HepG2 (cell line): ENCODE data around the gene CLEC7A.

Source experiments
- NFATC3 ChIP-seq: sonication (generic); formaldehyde crosslinking; IDR thresholded peaks from 2 replicates; pipeline ENCODE4 v1.5.1; 2020; ENCODE audit warnings: mild to moderate bottlenecking, missing genetic modification reagents
- NFYB ChIP-seq: sonication (generic); formaldehyde crosslinking; IDR thresholded peaks from 2 replicates; pipeline ENCODE4 v1.4.0; 2020; ENCODE audit warnings: missing genetic modification reagents
- PTBP1 ChIP-seq: fragments of 200-400 bp; formaldehyde crosslinking; IDR thresholded peaks from 2 replicates; pipeline ENCODE4 v1.6.1; 2018; ENCODE audit warnings: low read length, low read depth; ENCODE audit not compliant: poor library complexity, severe bottlenecking
- RFX1 ChIP-seq: fragments of 450-650 bp; IDR thresholded peaks from 2 replicates; pipeline ENCODE4 v1.6.1; 2017
- SP5 ChIP-seq: IDR thresholded peaks from 2 replicates; pipeline ENCODE4 v1.6.1; 2016; ENCODE audit warnings: low read depth, borderline replicate concordance
- TAF15 ChIP-seq: fragments of 200-400 bp; formaldehyde crosslinking; IDR thresholded peaks from one replicate; pipeline ENCODE4 v1.6.1; 2018; ENCODE audit warnings: mild to moderate bottlenecking, low read depth, low read length; ENCODE audit not compliant: poor library complexity, severe bottlenecking
- ZFP36 ChIP-seq: fragments of 150-350 bp; IDR thresholded peaks from 2 replicates; pipeline ENCODE4 v1.6.1; 2018; ENCODE audit warnings: borderline replicate concordance, low read length, low read depth; ENCODE audit not compliant: partially characterized antibody
- ZNF251 ChIP-seq: sonication (generic); formaldehyde crosslinking; IDR thresholded peaks from 2 replicates; pipeline ENCODE4 v1.9.0; 2021; ENCODE audit warnings: mild to moderate bottlenecking, missing genetic modification reagents
- ZNF383 ChIP-seq: sonication (generic); formaldehyde crosslinking; IDR thresholded peaks from 2 replicates; pipeline ENCODE4 v1.4.0; 2020; ENCODE audit warnings: missing genetic modification reagents, mild to moderate bottlenecking, borderline replicate concordance
- ZNF468 ChIP-seq: sonication (generic); formaldehyde crosslinking; IDR thresholded peaks from 2 replicates; pipeline ENCODE4 v1.8.0; 2022; ENCODE audit warnings: mild to moderate bottlenecking, moderate library complexity, missing genetic modification reagents
- ZSCAN30 ChIP-seq: sonication (generic); formaldehyde crosslinking; IDR thresholded peaks from 2 replicates; pipeline ENCODE4 v1.5.0; 2020; ENCODE audit warnings: mild to moderate bottlenecking, missing genetic modification reagents
- TF ChIP-seq, protein P1 (sequence below): sonication (generic); formaldehyde crosslinking; IDR thresholded peaks from 2 replicates; pipeline ENCODE4 v1.5.0; 2020; ENCODE audit warnings: mild to moderate bottlenecking, missing genetic modification reagents, moderate library complexity
- TF ChIP-seq, protein P2 (sequence below): sonication (generic); formaldehyde crosslinking; IDR thresholded peaks from one replicate; pipeline ENCODE4 v1.5.1; 2020; ENCODE audit warnings: mild to moderate bottlenecking, missing genetic modification reagents; ENCODE audit errors: not compliant biosample characterization
- TF ChIP-seq, protein P3 (sequence below): sonication (generic); formaldehyde crosslinking; IDR thresholded peaks from 2 replicates; pipeline ENCODE4 v1.9.0; 2021; ENCODE audit warnings: missing genetic modification reagents, borderline replicate concordance

DNA sequence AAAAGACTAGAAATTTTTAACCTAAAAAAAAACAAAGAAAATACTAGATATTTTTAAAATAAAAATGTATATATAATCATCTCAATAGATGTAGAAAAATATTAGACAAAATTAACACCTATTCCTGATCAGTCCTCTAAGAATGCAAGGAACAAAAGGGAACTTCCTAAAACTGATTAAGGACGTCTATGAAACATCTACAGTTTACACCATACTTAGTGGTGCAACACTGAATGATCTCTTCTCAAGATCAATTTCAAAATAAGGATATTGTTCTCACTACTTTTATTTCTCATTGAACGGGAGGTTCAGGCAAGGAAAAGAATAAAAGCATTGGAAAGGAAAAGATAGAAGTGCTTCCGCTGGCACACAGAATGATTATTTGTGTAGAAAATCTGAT lies 26.0 kb upstream of the CLEC7A start:
- TF ChIP-seq ZNF251 (CRISPR knock-in tag) (no peak), ZSCAN30 (CRISPR knock-in tag) (no peak), NFYB (CRISPR knock-in tag) (no peak), ZNF383 (CRISPR knock-in tag) (no peak), RFX1 (no peak), ZNF468 (CRISPR knock-in tag) (no peak), TAF15 (no peak), PTBP1 (no peak), NFATC3 (CRISPR knock-in tag) (no peak), ZFP36 (no peak), SP5 (CRISPR knock-in tag) (no peak)
- TF ChIP-seq, protein P1, sequence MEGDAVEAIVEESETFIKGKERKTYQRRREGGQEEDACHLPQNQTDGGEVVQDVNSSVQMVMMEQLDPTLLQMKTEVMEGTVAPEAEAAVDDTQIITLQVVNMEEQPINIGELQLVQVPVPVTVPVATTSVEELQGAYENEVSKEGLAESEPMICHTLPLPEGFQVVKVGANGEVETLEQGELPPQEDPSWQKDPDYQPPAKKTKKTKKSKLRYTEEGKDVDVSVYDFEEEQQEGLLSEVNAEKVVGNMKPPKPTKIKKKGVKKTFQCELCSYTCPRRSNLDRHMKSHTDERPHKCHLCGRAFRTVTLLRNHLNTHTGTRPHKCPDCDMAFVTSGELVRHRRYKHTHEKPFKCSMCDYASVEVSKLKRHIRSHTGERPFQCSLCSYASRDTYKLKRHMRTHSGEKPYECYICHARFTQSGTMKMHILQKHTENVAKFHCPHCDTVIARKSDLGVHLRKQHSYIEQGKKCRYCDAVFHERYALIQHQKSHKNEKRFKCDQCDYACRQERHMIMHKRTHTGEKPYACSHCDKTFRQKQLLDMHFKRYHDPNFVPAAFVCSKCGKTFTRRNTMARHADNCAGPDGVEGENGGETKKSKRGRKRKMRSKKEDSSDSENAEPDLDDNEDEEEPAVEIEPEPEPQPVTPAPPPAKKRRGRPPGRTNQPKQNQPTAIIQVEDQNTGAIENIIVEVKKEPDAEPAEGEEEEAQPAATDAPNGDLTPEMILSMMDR = no peak
- TF ChIP-seq, protein P2, sequence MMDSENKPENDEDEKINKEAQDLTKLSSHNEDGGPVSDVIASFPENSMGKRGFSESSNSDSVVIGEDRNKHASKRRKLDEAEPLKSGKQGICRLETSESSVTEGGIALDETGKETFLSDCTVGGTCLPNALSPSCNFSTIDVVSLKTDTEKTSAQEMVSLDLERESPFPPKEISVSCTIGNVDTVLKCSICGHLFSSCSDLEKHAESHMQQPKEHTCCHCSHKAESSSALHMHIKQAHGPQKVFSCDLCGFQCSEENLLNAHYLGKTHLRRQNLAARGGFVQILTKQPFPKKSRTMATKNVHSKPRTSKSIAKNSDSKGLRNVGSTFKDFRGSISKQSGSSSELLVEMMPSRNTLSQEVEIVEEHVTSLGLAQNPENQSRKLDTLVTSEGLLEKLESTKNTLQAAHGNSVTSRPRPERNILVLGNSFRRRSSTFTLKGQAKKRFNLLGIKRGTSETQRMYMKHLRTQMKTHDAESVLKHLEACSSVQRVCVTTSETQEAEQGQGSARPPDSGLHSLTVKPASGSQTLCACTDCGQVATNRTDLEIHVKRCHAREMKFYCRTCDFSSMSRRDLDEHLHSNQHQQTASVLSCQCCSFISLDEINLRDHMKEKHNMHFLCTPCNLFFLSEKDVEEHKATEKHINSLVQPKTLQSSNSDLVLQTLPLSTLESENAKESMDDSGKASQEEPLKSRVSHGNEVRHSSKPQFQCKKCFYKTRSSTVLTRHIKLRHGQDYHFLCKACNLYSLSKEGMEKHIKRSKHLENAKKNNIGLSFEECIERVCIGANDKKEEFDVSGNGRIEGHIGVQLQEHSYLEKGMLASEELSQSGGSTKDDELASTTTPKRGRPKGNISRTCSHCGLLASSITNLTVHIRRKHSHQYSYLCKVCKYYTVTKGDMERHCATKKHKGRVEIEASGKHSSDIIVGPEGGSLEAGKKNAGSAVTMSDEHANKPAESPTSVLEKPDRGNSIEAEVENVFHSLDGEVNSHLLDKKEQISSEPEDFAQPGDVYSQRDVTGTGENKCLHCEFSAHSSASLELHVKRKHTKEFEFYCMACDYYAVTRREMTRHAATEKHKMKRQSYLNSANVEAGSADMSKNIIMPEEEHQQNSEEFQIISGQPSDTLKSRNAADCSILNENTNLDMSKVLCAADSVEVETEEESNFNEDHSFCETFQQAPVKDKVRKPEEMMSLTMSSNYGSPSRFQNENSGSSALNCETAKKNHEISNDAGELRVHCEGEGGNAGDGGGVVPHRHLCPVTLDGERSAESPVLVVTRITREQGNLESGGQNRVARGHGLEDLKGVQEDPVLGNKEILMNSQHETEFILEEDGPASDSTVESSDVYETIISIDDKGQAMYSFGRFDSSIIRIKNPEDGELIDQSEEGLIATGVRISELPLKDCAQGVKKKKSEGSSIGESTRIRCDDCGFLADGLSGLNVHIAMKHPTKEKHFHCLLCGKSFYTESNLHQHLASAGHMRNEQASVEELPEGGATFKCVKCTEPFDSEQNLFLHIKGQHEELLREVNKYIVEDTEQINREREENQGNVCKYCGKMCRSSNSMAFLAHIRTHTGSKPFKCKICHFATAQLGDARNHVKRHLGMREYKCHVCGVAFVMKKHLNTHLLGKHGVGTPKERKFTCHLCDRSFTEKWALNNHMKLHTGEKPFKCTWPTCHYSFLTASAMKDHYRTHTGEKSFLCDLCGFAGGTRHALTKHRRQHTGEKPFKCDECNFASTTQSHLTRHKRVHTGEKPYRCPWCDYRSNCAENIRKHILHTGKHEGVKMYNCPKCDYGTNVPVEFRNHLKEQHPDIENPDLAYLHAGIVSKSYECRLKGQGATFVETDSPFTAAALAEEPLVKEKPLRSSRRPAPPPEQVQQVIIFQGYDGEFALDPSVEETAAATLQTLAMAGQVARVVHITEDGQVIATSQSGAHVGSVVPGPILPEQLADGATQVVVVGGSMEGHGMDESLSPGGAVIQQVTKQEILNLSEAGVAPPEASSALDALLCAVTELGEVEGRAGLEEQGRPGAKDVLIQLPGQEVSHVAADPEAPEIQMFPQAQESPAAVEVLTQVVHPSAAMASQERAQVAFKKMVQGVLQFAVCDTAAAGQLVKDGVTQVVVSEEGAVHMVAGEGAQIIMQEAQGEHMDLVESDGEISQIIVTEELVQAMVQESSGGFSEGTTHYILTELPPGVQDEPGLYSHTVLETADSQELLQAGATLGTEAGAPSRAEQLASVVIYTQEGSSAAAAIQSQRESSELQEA (CRISPR knock-in tag) = no peak
- TF ChIP-seq, protein P3, sequence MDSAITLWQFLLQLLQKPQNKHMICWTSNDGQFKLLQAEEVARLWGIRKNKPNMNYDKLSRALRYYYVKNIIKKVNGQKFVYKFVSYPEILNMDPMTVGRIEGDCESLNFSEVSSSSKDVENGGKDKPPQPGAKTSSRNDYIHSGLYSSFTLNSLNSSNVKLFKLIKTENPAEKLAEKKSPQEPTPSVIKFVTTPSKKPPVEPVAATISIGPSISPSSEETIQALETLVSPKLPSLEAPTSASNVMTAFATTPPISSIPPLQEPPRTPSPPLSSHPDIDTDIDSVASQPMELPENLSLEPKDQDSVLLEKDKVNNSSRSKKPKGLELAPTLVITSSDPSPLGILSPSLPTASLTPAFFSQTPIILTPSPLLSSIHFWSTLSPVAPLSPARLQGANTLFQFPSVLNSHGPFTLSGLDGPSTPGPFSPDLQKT = no peak
